Measurements from ENCODE around the gene FUT9.

Gene FUT9

GRCh38 chr6:96066376-96066775 is 50.6 kb downstream of the FUT9 start:
- DNase-seq (ENCODE audit: low read depth in 2 of 2) = no peak

DNA sequence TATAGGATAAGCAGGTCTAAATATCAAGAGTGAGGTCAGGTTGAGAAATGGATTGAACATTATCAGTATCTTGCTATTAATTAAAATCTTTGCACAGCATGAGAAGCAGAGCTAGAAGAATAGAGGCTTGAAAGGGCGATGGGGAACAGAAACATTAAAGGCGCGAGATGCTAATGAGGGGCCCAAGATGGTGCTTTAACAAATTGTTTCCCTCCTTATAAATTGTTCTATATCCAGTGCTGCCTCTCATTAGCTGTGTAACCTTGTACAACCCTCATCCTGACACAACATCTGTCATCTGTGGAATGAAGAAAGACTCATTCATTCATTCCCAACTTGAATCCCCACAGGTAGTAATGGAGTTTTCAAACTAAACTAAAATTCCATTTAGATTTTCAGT is 57.8 kb downstream of the FUT9 start:
- DNase-seq (ENCODE audit: low read depth in 2 of 2) = no peak

- DNase-seq (ENCODE audit: low read depth in 2 of 2) = no peak
Observed at GRCh38 chr6:96074006-96074405, 58.2 kb downstream of the FUT9 start.

- DNase-seq (ENCODE audit: low read depth in 2 of 2) = no peak
Observed at GRCh38 chr6:96075826-96076225, 60.1 kb downstream of the FUT9 start.

DNA sequence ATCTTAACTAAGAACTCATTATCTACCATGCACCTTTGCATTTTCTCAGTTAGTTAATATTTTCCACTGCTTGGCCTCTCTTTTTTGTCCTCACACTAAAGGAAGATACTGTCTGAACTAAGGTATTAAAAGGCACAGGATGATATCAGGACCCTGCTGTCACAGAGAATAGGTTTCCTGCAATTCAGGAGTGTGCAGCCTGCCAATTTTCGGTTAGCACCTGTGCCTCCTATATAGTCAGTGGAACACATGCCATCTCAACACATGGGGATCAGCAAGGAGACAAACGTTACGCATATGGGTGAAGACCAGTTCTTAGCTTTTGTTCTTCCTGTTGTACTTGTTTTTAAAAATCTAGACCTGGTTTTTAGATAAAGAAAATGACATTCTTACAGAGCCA is 71.0 kb downstream of the FUT9 start:
- no peak for DNase-seq (ENCODE audit: low read depth in 2 of 2)

GRCh38 chr6:96089173-96089572 is 73.4 kb downstream of the FUT9 start:
- no peak for DNase-seq (ENCODE audit: low read depth in 2 of 2)

DNA sequence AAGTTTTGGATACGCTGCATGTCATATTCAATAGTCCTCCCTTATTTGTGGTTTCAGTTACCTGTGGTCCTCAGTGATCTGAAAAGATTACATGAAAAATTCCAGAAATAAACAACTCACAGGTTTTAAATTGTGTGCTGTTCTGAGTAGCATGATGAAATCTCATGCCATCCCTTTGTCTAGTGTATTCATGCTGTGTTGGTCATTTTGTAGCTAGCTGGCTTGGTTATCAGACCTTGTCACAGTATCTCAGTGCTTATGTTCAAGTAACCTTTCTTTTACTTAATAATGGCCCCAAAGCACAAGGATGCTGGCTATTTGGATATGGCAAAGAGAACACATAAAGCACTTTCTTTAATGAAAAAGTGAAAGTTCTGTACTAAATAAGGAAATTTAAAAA is 78.3 kb downstream of the FUT9 start:
- DNase-seq (ENCODE audit: low read depth in 2 of 2) = no peak

- DNase-seq (ENCODE audit: low read depth in 2 of 2) = no peak
Observed at GRCh38 chr6:96099069-96099468, 83.3 kb downstream of the FUT9 start.

DNA sequence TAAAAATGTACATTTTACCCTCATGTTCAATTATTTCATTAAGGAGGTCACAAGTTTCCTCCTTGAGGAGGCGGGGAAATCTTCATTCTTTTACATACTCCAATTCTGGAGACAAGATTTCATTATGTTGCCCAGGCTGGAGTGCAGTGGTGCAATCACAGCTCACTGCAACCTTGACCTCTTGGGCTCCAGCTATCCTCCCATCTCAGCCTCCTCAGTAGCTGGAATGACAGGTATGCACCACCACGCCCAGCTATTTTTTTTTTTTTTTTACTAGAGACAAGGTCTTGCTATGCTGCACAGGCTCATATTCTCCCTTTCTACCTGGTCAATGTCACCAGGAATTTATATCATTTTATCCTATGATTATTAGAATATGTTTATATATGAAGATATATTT is 85.8 kb downstream of the FUT9 start:
- no peak for DNase-seq (ENCODE audit: low read depth in 2 of 2)

DNA sequence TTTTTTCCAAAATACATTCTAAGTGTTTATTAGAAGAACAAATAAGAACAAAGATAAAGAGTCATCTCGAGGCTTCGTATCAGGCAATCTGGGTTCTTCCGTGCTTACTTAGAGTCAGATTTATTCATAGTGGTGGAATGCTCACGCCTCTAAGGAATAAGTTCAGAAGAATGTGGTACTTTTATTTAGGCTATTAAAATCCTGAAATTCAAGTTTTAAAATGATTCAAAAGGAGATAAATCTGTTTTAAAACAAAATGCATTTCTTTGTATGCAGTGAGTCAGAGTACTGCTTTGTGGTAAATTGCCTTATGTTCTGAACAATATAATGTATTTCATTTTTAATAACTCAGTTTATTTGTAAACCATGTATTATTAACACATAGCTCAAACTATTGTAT is 89.1 kb downstream of the FUT9 start:
- no peak for DNase-seq (ENCODE audit: low read depth in 2 of 2)

GRCh38 chr6:96110878-96111277 is 95.1 kb downstream of the FUT9 start:
- no peak for DNase-seq (ENCODE audit: low read depth in 2 of 2)

GRCh38 chr6:96116674-96117073 is 100.9 kb downstream of the FUT9 start:
- DNase-seq (ENCODE audit: low read depth in 2 of 2) = no peak

GRCh38 chr6:96124778-96125177 is 109.0 kb downstream of the FUT9 start:
- no peak for DNase-seq (ENCODE audit: low read depth in 2 of 2)

- DNase-seq (ENCODE audit: low read depth in 2 of 2) = no peak
Observed at GRCh38 chr6:96138406-96138805, 122.6 kb downstream of the FUT9 start.

- no peak for DNase-seq (ENCODE audit: low read depth in 2 of 2)
Observed at GRCh38 chr6:96142142-96142541, 126.4 kb downstream of the FUT9 start.

GRCh38 chr6:96150431-96150830 is 134.7 kb downstream of the FUT9 start:
- DNase-seq (ENCODE audit: low read depth in 2 of 2) = no peak

DNA sequence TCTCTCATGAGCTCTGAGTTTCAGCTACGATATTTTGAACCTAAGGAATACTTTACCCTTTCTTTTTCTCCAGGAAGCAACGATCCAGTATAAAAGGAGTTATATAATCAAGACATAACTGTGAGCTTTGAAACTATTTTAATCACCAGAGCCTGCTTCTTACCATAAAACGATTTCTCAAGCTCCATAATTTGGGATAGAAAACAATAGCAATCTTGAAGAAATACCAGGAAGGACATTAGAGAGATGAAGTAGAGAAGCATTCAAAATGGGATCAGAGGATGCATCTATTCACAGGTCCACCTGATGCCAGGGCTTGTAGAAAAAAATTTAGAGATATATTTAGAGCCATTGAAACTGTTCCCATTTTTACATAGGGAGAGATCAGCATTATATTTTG is 135.9 kb downstream of the FUT9 start:
- no peak for DNase-seq (ENCODE audit: low read depth in 2 of 2)

DNA sequence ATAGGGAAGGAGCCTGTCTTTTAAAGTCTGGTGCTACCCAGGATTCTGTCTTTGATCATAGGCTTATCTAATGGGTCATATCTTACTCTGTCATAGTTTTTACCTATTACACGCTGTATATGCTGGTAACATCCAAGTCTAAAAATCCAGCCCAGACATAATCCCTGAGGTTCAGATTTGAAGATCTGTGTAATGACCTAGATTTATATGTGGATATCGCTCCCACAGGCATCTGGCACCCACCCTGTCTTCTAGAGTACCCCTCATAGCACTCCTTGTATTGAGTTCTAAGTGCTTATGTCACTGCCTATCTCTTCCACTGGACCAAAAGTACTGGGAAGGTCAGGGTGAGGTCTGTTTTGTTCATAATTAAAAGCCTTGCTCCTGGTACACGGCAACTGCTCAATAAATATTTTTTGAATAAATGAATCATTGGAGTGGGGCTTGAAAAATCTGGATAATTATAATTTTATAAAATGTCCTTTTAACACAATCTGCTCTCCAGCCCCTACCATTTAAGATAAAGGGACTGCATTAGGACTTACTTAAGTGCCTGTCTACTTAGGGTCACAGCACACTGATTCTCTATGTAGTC is 136.4 kb downstream of the FUT9 start:
- no peak for DNase-seq (ENCODE audit: low read depth in 2 of 2)

DNA sequence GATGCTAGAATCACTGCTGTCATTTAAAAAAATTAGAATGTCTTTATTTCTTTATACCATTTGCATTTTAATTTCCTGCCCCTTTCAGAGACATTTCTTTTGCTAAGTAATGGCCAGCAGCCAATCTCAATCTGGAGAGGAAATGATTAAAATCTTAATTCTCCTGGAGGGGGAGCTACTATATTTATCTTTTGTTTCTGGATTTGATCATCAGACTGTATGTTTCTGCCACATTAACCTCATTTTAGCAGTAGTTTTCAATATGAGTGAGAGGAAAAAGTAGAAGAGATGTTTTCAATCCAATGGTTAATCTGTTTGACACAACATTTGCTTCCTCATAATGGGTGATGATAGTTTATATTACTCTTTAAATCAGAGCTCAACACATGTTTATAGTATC is 138.0 kb downstream of the FUT9 start:
- DNase-seq (ENCODE audit: low read depth in 2 of 2) = no peak

DNA sequence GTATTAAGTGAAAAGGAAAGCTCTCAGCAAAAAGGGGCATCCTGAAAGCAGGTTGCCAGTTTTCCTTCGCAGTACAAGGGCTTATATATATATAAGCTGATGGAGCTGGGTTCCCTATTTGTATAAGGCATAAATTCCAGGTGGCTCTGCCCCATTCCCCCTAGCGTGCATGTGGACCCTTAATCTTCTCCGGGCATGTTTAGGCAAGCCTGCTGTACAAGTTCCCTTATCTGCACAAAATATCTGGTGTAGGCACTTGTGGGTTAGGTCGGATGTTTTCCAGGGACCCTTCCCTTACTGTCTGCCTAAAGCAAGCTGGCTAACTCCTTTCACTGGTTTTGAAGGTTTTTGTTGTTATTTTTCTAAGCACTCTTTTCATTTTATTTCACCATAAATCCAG is 140.7 kb downstream of the FUT9 start:
- DNase-seq (ENCODE audit: low read depth in 2 of 2) = no peak

- no peak for DNase-seq (ENCODE audit: low read depth in 2 of 2)
Observed at GRCh38 chr6:96157018-96157565, 141.3 kb downstream of the FUT9 start.

GRCh38 chr6:96162711-96163120 is 146.9 kb downstream of the FUT9 start:
- no peak for DNase-seq (ENCODE audit: low read depth in 2 of 2)

DNA sequence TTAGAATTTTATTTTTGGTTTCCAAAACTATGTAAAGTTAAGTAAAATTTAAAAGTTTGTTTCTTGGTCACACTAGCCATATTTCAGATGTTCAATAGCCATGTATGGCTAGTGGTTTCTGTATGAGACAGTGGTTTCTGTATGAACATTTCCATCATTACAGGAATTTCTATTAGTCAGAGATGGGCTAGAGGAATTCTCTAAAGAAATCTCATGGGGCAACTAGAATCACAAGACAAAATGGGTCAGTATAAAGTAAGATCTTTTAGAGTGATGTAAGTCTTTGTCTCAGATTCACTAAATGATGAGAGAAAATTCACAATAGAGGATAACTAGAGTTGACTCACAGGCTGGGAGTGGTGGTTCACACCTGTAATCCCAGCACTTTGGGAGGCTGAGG is 149.0 kb downstream of the FUT9 start:
- no peak for DNase-seq (ENCODE audit: low read depth in 2 of 2)

DNA sequence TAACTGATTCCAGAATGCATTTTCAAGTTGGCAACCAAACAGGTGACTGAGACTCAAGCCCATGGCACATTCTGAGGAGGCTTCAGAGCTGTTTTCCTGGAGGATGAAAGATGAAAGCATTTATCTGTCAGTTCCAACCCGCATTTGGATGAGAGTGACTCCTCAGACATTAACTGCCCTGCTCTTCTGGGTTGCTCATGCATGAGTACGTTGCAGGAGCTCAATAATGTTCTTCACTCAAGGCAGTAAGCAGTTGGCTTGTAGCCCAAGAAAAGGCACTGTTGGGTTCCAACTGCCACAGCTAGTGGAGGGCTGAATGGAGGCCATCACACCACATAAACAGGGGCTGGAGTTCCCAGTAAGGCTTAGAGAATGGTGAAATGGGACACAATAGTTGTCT is 155.3 kb downstream of the FUT9 start:
- DNase-seq (ENCODE audit: low read depth in 2 of 2) = no peak

Data from stimulated activated CD8-positive, alpha-beta memory T cell treated with anti-CD3 and anti-CD28 coated beads, Interleukin-7, amount 100 ng/mL, for 4 hours (primary cell).